Stromal cell of bone marrow (primary cell): Measurements from ENCODE around the gene FOXR1.
"Not testable (repeated sequence)": the region's sequence is repeated elsewhere in the genome, so short reads cannot be mapped to it uniquely, and the experiment has no call there.

Experiments
- DNase-seq: peaks from one replicate; pipeline ENCODE4 v3.0.0-alpha.2; 2012; ENCODE audit warnings: low read depth

FOXR1 gene

GRCh38 chr11:118997627-118998387, 26.2 kb downstream of the FOXR1 start, which contains the start of gene CENATAC:
CENATAC (plus strand) TSS chr11:118998138; CDS start chr11:118998198, 60 bp downstream.
- peak; percentile 84 for DNase-seq

GRCh38 chr11:118998388-118998717, 26.8 kb downstream of the FOXR1 start:
- no peak for DNase-seq

GRCh38 chr11:118998822-118999221, 27.3 kb downstream of the FOXR1 start:
- DNase-seq: no peak

- no peak for DNase-seq
Observed at GRCh38 chr11:119000906-119001305, 29.3 kb downstream of the FOXR1 start.

GRCh38 chr11:119006656-119007055, 35.1 kb downstream of the FOXR1 start:
- DNase-seq: no peak

GRCh38 chr11:119011476-119012053, 40.0 kb downstream of the FOXR1 start:
- DNase-seq: no peak

- no peak for DNase-seq
Observed at GRCh38 chr11:119012629-119013170, 41.1 kb downstream of the FOXR1 start.

GRCh38 chr11:119014209-119014924, 42.8 kb downstream of the FOXR1 start:
- no peak for DNase-seq

- DNase-seq: no peak
Observed at GRCh38 chr11:119015054-119015611, 43.6 kb downstream of the FOXR1 start.

- DNase-seq: no peak
Observed at GRCh38 chr11:119016216-119017009, 44.9 kb downstream of the FOXR1 start.

- not testable (repeated sequence) for DNase-seq
Observed at GRCh38 chr11:119017377-119017776, 45.8 kb downstream of the FOXR1 start.

- peak; percentile 93 for DNase-seq
Observed at GRCh38 chr11:119018074-119018938, 46.7 kb downstream of the FOXR1 start, which contains the start of the genes RPS25 and TRAPPC4. RPS25 (minus strand) TSS chr11:119018343; CDS start chr11:119018284, 59 bp downstream. TRAPPC4 (plus strand) TSS chr11:119018766; CDS start chr11:119018796, 30 bp downstream.

GRCh38 chr11:119019996-119020395, 48.4 kb downstream of the FOXR1 start:
- no peak for DNase-seq

- no peak for DNase-seq
Observed at GRCh38 chr11:119021631-119022030, 50.1 kb downstream of the FOXR1 start.

- no peak for DNase-seq
Observed at GRCh38 chr11:119023741-119024140, 52.2 kb downstream of the FOXR1 start.

- DNase-seq: no peak
Observed at GRCh38 chr11:119024430-119025098, 53.0 kb downstream of the FOXR1 start.

GRCh38 chr11:119025099-119025473, 53.5 kb downstream of the FOXR1 start:
- no peak for DNase-seq

- DNase-seq: no peak
Observed at GRCh38 chr11:119025541-119025940, 54.0 kb downstream of the FOXR1 start.

GRCh38 chr11:119025978-119026766, 54.6 kb downstream of the FOXR1 start:
- DNase-seq: no peak
